Measurements from ENCODE around the gene CELSR2.

GRCh38 chr1:109277434-109278204 lies 28.3 kb downstream of the CELSR2 start:
- peak; percentile 66 to 82 (median 79) for TF ChIP-seq CTCF (IDR thresholded peaks at IDR 0.05)
- TF ChIP-seq POLR2AphosphoS5 (IDR thresholded peaks at IDR 0.05), result no peak

Measured in breast epithelium (tissue), 3 donors.